ENCODE results near the gene NSD2.

GRCh38 chr4:1956631-1957030 lies 85.4 kb downstream of the NSD2 start:
- TF ChIP-seq CTCF (IDR thresholded peaks at IDR 0.05) = no peak
- no peak for TF ChIP-seq POLR2A (IDR thresholded peaks at IDR 0.05)
- no peak for TF ChIP-seq EP300 (IDR thresholded peaks at IDR 0.05)

Data from ovary (tissue), 3 donors.